Liver (tissue), 3 donors: ENCODE data around the gene TAS2R20.

ENCODE experiments used
- CTCF ChIP-seq: fragments of 150-350 bp; IDR thresholded peaks from 2 replicates; pipeline ENCODE4 v1.5.1; 2017; ENCODE audit warnings: improper control_type of control experiment, low read depth, low read length; ENCODE audit not compliant: missing input control
- GABPA ChIP-seq, 2 donors: IDR thresholded peaks in 1 of 2; conservative IDR thresholded peaks in 1 of 2; 2 replicates each; pipeline ENCODE4 v1.6.1; 2016; ENCODE audit warnings: antibody characterized with exemption in 2 of 2, mild to moderate bottlenecking in 1 of 2, moderate library complexity in 1 of 2
- HNF4A ChIP-seq, 2 donors: conservative IDR thresholded peaks; 2 replicates each; pipeline ENCODE4 v1.6.1; 2016; ENCODE audit warnings: antibody characterized with exemption in 2 of 2, mild to moderate bottlenecking in 2 of 2
- JUND ChIP-seq, 2 donors: IDR thresholded peaks; 2 replicates each; pipeline ENCODE4 v1.6.1; 2016; ENCODE audit warnings: antibody characterized with exemption in 2 of 2
- TAF1 ChIP-seq: conservative IDR thresholded peaks from 2 replicates; pipeline ENCODE4 v1.6.1; 2016; ENCODE audit warnings: antibody characterized with exemption, mild to moderate bottlenecking
- donor health status: healthy.
- donor health status: healthy.

GRCh38 chr12:10989107-10989506, 9.0 kb downstream of the TAS2R20 start:
- TF ChIP-seq CTCF (no peak), GABPA (IDR thresholded peaks at IDR 0.05 in 1 of 2, conservative IDR thresholded peaks at IDR 0.05 in 1 of 2) (no peak), JUND (IDR thresholded peaks at IDR 0.05) (no peak), TAF1 (no peak), HNF4A (conservative IDR thresholded peaks at IDR 0.05) (no peak)
